HAP-1 (cell line): Measurements from ENCODE around the gene AK2.

Experiments used
- DNase-seq, 2 experiments: peaks; one replicate each; pipeline ENCODE4 v3.0.0-alpha.2; 2016 to 2020; ENCODE audit warnings: low spot score in 2 of 2
- H3K27me3 ChIP-seq: fragments of 250-450 bp; sonication (Bioruptor Pico); 2 replicates; pipeline ENCODE4 v1.5.1; 2020; ENCODE audit warnings: low read depth, mild to moderate bottlenecking, moderate library complexity
- H3K36me3 ChIP-seq: fragments of 250-450 bp; sonication (Bioruptor Pico); replicated peaks from 2 replicates; pipeline ENCODE4 v1.5.1; 2020; ENCODE audit warnings: mild to moderate bottlenecking
- H3K4me1 ChIP-seq: fragments of 250-450 bp; sonication (Bioruptor Pico); 2 replicates; pipeline ENCODE4 v1.5.1; 2020; ENCODE audit warnings: mild to moderate bottlenecking
- H3K4me3 ChIP-seq: fragments of 250-450 bp; sonication (Bioruptor Pico); 2 replicates; pipeline ENCODE4 v1.5.1; 2020; ENCODE audit warnings: mild to moderate bottlenecking, moderate library complexity
- H3K9me3 ChIP-seq: fragments of 250-450 bp; sonication (Bioruptor Pico); 2 replicates; pipeline ENCODE4 v1.5.1; 2020; ENCODE audit warnings: mild to moderate bottlenecking, moderate library complexity
- in situ Hi-C: fragments of 300-500 bp; cut with MboI; formaldehyde crosslinking; loops from 3 replicates; pipeline ENCODE4 v1.14.3; 2020; ENCODE audit warnings: low sequenced_read_pairs, inconsistent platforms, mixed read lengths

The AK2 gene

DNA sequence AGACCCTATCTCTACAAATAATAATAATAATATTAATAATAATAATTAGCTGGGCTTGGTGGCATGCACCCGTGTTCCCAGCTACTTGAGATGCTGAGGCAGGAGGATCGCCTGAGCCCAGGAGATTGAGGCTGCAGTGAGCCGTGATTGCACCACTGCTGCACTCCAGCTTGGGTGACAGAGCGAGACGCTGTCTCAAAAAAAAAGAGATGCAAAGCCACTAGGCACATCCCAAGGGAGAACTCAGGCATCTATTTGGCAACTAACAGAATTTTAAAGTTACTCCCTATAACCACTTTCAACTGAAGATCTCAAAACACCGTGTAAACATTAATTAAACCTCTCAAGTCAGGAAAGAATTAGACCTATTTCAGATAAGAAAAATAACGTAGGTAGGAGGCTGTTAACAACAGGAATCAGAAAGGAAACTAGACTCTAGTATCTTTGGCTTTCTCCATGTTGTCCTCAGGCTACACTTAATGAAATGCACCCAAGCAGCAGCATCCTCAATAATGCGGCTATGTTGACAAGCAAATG, 75.8 kb downstream of the AK2 start:
- in situ Hi-C loops: no loop called here

DNA sequence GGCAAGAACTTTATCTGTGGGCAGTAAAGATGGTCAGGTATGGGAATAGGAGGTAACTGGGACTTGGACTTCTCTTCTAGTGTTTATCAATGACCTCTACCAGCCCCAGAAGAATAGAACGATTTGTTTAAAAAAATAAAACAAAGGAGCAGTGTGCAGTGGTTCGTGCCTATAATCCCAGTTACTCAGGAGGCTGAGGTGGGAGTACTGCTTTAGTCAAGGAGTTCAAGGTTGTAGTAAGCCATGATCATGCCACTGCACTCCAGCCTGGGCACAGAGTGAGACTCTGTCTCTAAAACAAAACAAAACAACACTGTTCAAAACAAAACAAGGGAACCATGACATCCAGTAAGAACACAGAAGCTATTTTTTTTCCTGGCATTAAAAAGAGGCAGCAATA, 76.3 kb downstream of the AK2 start:
- Histone ChIP-seq H3K4me3 (no peak overlapping the region), H3K27me3 (no peaks in the 10 kb centered on the region), H3K9me3 (no peaks in the 10 kb centered on the region), H3K4me1 (peaks cover 13% of the 10 kb centered on the region), H3K36me3 (no peaks in the 10 kb centered on the region)
- in situ Hi-C loops: no loop called here
- DNase-seq: no peak

More for the DNA sequence above, 75.8 kb downstream of the AK2 start:
- DNase-seq: no peak
- no peak overlapping the region for H3K4me3 ChIP-seq
- H3K9me3 ChIP-seq: no peaks in the 10 kb centered on the region
- peaks cover 13% of the 10 kb centered on the region for H3K4me1 ChIP-seq
- no peaks in the 10 kb centered on the region for H3K36me3 ChIP-seq
- no peaks in the 10 kb centered on the region for H3K27me3 ChIP-seq

DNA sequence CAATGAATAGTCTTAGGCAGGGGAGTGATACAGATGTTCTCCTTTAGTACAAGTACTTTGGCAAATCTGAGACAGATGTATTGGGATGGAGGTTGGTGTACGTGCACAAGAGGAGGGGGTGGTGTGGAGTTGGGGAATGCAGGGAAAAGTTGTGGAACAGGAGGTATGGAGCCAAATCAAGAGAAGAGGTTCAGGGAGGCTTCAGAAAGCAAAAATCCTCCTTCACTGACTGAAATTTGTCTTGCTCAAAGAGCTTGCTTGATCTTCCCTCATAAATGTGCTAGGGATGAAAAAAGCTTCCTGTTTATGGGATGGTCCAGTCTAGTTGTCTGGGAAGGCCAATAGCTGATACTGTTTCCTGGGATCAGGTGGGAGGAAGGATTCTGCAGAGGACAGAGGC, 77.9 kb downstream of the AK2 start:
- H3K4me1 ChIP-seq: peaks cover 10% of the 10 kb centered on the region
- no peak overlapping the region for H3K4me3 ChIP-seq
- in situ Hi-C loops: no loop called here

More for the DNA sequence above, 77.9 kb downstream of the AK2 start:
- Histone ChIP-seq H3K36me3 (no peaks in the 10 kb centered on the region), H3K9me3 (no peaks in the 10 kb centered on the region), H3K27me3 (no peaks in the 10 kb centered on the region)
- DNase-seq: no peak
